RKO (cell line): Measurements from ENCODE around the gene SLC9A9.
"Not testable (repeated sequence)": the region's sequence is repeated elsewhere in the genome, so short reads cannot be mapped to it uniquely, and the experiment has no call there.

Source experiments
- DNase-seq: peaks from one replicate; pipeline ENCODE4 v3.0.0-alpha.2; 2016; ENCODE audit warnings: low spot score

Gene SLC9A9

DNA sequence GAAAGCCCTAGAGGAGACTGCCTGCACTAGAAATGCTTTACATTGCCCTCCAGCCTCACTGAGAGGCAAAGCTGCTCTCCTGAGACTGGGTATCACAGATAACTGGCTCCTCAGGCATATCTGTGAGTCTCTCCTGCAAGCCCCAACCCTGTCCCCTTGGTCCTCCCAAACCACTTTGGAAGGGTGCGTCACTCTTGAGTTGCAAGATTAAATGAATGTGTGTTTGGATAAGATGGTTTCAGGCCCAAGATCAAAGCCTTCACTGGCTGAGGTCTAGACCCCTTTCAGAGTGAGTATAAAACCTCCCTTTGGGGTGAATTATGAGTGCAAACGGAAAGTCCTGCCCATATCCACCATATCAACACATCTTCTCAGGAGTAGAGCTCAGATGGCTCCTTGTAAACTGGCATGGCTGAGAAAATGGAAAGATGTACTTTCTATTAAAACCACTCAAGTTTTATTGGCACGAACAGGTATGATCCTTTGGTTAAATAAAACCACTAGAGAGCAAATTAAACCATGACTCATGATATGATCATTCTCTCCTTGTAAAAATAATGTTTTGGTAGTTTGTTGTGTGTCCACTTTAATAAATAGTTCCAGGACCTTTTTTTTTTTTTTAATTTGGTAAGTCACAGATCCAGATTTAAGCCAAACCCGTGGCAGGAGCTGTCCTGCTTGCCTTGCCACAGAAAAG is 564.7 kb downstream of the SLC9A9 start:
- DNase-seq = no peak

DNA sequence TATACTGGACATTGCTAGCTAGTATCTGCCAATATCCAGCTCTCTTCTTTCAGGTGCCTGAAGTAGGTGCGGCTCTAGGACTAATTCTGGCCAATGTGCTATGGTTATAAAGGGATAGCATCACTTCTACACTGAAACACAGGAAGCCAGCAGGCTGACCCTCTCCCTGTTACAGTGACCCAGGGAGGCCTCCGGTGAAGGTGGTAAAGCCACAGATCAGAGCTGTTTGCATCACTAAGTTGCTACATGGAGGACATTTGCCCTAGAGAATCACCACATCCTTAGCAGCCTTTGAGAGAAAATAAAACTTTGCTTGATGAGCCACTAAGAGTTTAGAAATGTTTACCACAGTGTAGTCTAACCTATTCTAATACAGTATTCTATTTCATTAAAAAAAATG is 567.3 kb downstream of the SLC9A9 start:
- no peak for DNase-seq

DNA sequence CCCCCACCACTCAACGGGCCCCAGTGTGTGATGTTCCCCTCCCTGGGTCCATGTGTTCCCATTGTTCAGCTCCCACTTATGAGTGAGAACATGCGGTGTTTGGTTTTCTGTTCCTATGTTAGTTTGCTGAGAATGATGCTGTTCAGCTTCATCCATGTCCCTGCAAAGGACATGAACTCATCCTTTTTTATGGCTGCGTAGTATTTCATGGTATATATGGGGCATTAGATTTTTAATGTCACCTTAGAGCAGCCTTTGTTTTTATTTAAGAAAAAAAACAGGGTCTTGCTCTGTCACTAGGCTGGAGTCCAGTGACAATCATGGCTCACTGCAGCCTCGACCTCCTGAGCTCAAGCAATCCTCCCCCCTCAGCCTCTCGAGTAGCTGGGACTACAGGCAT is 568.7 kb downstream of the SLC9A9 start:
- not testable (repeated sequence) for DNase-seq

DNA sequence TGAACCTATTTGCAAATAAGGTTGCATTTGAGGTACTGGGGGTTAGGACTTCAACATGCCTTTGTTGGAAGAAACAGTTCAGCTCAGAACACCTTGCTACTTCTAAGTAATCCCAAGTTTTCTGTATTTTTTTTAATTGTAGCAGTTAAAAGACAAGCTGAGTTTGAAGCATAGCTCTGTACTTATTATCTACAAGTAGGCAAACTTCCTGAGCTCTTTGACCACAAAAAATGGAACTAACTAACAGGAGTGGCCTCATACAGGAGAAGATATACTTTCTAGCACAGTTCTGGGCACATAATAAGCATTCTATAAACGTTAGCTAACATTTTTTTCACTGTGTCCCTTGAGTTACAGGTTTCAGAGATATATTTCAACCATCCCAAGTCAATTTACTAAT is 569.5 kb downstream of the SLC9A9 start:
- DNase-seq = no peak

DNA sequence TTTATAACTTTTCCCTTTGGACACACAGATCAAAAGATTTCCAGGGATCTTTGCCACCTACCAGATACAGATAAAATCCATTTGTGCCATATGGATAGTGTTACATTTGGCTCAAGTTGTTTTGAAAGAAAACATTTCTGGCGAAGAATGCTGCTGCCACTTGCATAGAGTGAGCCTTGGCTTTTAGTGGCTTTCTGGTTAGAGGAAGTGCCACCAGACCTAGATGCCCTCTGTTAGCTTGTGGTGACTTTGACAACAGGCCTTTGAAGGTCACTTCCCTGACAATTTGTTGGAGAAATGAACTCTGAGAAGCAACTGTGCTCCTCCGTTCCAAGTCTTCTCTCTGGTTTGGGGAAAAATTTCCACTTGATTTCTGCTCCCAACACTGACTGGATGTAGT is 570.7 kb downstream of the SLC9A9 start:
- no peak for DNase-seq

DNA sequence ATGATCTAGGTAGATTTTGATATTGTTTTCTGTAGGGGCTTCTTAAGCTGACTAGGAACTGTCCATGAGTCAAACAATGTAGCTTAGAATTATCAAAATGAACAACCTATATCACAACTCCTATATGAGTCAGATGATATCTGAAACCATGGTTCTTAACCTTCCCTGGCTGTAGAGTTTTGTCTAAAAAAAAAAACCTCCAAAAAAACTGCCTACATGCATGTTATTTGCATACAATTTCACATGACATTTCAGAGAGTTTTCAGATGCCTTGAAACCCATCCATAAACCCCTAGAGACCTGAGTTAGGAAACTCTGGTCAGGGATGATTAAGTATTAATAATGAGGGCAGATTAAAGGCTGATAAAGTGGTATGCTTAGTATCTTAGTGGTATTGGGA is 571.7 kb downstream of the SLC9A9 start:
- DNase-seq = no peak

DNA sequence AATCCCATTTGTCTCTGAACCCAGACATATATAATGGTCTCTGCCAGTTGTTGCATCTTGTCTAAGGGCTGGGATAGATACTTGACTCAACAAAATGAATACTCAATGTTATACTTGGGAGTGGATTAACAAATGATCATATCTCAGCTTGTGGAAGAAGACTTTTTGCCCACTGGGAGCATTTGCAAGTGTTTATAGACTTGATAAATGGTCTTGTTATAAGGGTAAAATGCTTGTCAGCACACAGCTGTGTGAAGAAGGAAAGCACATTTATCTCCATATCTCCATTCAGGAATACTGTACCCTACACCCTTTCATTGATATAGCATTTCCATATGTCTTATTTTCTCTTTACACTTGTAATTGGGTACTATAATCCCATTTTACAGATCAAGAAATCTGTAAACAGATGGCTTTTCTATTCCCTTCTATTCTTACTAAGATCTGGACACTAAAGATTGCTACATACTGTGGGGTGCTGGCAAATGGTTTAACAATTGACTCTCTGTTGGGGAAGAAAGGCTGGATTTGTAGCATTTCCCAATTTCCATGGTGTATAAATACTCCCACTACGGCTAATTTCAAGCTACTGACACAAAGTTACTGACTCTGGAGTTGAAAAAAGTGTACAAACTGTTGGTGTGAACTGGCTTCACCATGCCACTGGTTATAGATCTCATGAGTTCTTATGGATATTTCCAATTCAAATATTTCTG is 574.1 kb downstream of the SLC9A9 start:
- no peak for DNase-seq

DNA sequence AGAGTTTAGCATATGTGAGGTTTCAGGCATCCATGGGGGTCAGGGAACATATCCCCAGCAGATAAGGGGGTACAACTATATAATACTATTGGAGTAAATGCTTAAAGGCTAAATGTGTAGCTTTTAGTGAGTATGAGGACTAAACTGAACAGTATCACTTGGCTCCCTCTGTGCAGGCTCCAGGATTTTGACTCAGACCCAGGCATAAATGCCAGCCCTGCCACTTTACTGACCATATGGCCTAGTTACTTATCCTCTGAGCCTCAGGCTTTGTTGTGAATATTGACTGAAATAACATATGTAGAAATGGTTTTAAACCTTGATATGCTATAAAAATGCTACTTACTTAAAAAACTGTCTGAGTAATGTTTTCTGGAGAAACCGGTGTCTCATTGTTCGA is 577.1 kb downstream of the SLC9A9 start:
- no peak for DNase-seq

DNA sequence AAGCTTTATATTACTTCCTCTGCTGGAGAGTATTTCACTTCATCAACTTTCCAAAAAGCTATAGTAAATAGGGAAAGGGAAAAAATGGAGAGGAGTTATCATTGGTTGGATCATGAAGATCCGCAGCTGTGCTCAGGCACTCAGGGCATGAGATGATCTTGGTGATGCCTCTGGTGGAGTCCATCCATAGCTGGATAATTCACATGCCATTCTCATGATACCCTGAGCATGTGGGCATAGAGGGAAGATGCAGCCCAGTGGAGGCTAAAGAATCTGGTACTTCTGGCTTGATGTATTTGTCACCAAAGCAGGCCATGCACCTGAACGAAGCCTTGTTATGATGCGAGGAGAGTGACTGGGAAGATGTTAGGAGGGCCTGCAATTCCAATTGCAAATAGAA is 578.5 kb downstream of the SLC9A9 start:
- DNase-seq = no peak

DNA sequence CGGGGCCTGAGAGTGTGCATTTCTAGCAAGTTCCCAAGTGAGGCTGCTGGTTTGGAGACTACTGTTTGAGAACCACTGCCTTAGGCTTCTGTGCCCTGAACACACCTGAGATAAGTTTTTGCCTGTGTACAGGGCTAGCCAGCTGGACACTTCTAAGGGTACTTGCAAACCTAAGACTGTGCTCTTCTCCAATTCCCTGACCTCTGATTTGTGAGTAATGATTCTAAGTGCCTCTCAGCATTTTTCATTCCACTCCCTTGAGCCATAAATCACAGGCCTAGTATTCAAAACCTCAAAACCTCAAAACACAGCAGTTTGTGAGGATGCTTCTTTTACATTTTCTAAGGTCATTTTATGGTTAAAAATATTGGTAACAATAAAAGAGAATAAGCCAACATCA is 580.3 kb downstream of the SLC9A9 start:
- DNase-seq = no peak

DNA sequence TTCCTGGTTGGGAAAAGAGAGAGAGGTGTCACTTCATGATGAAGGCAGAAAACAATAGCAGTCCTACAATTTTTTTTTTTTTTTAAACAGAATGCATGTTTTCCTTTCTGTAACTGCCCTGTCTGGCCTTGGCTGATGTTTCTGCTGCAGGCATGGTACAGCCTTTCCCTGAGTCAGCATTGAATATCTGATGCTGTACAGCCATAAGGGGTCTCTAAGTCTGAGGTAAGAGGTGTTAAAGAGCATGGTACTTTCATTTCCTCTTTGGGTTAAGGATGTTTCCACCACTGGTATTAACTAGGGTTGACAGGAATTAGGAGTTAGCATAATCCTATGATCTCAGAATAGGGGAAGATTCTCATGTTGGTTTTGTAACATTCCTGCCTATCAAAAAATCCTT is 581.3 kb downstream of the SLC9A9 start:
- no peak for DNase-seq

DNA sequence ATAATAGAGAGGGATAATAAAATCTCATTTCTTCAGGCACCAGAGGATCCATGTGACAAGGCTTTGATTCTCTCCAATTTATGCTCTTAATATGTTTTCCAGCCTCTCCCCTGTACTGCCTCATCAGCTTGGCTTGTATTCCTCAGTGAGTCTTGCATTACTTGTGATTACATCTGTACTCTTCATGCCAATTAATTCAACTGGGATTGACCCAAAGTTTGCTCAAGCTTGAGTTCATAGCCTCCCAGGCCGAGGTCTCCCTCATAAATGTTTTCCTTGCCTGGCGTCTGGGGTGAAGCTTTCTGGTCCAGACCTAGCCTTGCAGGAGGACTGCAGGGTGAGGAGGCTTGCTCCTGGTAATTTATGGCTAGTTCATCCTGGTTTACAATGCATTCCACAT is 581.8 kb downstream of the SLC9A9 start:
- no peak for DNase-seq

DNA sequence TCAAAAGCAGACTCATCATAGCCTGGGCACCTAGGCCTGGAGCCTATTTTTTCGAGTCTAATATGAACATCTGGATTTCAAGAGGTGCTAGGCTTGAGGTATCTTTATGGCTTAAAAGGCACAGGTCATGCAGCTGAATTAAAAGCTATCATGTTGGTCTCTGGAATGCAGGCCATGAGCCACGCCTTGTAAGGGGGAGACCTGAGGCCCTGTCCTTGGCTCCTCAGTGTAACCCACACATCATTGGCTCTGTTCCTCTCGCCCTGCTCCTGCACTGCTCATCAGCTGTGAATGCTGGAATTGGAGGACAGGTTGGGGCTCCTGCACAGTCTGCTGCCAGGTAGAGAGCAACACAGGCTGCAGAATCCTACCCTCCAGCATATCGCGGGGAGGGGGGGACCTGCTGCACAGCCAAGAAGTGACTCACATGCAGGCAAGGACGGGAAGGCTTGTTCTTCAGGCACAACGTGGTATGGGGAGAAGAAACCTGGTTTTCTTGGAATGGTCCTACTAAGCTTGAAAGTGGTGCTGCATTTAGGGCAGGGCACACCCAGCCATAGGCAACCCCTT is 582.7 kb downstream of the SLC9A9 start:
- DNase-seq = no peak

DNA sequence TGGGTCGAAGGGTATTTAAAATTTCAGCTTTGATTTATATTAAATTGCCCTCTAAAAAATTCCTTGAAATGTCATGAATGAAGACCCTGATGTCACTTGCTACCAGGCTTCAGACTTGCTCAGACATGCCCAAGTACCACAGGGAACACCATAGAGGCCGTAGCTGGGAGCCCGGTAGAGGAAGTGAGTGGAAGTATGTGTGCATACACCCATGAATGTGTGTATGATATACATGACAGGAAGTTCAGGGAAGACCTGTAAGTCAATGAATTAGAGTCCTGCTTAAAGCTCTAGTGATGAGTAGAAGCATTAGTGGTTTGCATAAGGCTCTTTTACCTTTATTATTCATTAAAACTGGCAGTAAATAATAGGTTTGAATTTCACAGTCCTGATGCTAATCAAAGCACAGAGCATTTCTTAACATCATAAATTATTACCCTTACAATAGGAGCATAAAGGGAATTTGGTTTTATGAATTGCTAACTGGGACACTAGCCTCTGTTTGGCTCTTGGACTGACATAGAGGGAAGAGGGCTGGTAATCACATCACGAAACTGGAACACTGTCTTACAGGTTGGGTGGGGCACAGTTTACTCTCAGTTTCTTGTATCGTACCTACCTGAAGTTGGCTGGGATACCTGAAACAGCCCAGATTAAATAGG is 584.3 kb downstream of the SLC9A9 start:
- no peak for DNase-seq

DNA sequence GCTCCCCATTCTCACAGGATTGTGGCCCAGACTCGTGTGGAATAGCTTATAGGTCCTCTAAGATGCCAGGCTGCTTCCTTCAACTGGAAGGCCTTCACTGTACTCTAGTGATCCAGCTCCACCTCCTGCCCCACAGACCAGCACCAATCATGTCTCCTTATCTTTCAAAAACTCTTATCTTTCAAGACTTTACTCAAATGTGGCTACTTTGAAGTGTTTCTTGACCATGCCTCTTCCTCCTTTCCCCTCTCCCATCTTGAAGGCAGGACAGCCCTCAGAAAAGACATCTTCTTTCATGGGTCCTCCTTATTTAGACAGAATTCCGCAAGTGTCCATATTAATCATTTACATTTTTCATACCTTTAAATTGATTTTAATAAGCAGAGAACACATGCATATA is 586.4 kb downstream of the SLC9A9 start:
- no peak for DNase-seq

DNA sequence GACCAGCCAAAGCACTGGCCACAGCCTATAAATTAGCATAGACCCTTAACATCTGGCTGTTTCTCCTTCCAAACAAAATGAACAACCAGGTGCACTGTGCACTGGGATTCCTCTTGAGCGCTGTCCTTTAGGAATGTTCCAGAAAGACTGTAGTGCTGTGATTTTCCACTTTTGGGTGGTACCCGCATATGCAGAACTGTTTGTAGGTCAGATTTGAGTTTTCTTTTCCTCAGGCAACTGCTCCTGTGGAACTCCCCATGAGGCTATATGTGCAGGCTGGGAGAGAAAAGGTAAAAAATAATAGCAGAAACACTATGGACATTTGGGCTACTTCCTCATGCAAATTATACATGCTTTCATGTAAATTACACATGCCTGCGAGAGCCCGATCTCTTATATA is 589.6 kb downstream of the SLC9A9 start:
- no peak for DNase-seq

DNA sequence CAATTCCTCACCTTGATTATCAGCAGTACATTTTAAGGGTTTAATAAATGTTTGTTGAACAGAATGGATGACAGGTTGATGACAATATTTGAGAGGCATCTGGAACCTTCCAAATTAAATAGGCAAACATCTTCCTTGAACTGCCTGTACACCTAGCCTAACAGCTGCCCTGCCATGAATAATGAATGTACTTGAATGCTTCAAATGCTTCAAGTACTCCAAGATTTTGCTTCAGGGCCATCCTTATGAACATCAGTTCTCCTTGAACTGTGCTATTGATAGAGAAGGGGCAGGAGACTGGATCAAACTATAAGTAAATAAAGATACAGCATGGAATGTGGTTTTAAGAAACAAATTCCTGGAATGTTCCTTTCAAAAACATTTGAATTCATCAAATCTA is 591.9 kb downstream of the SLC9A9 start:
- DNase-seq = no peak

DNA sequence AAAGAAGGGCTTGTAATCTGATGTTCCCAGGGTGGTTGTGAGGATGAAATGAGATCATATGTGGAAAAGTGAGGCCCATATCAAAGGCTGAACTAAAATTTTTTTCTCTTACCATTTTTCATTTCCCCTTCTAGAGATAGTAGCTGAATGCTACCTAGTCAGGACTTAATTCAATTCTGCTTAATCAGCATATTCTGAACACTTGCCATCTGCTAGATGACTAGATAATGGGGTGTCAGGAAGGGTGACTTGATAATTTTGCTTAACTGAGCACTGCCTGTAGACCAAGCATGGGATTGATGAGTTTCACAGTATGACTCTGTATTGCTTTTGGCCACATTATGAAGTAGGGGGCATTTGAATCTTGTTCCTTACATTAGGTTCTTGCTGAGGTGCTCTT is 592.5 kb downstream of the SLC9A9 start:
- DNase-seq = no peak

DNA sequence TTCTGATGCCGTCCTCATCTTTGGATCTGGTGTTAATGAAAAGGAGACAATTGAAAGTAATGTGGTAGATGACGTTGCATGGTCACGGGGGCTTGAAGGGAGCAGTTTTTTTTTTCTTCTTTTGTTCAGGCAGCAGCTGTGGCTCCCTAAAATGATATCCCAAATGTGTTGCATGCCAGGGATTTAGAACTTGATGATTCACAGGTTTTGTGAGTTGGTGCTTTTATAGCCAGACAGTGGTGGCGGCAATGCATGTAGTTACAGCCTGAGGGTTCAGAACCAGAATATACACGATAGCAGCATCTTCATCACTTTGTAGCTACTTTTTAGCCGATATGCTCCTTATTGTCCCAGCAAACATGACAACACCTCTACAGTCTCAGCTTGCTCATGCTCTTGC is 595.3 kb downstream of the SLC9A9 start:
- DNase-seq = no peak

DNA sequence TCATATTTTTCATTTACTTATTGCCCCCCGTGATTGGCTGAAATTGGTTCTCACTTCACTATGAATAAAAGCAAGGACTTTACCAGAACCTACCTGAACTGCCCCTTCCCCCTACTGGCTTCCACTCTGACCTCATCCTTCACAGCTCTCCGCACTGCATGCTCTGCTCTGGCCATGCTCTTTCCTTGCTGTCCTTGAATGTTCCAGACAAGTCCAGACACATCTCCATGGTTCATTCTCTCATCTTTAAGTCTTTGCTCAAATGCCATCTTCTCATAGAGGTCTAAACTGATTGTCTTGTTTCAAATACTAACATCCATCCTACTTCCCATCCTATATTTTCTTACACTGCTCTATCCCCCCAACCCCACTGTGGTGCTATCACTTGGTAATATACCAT is 599.3 kb downstream of the SLC9A9 start:
- no peak for DNase-seq

DNA sequence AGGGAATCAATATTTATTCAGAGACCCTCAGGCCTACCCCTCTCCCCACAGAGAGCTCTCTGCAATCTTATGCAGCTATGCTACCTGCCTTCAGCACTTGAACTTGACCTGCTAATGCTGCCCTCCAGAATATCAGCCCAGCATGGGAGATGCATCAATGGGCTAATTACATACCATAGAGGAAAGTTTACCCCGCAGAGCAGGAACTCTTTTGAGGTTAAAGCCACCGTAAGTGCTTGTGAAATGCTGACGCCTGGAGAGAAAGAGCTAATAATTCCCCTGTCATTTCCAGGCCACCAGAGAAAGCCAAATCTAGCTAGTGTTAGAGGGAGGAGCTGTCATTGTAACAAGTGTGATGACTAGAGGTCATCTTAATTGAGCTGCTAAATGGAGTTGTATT is 601.2 kb downstream of the SLC9A9 start:
- DNase-seq = no peak

DNA sequence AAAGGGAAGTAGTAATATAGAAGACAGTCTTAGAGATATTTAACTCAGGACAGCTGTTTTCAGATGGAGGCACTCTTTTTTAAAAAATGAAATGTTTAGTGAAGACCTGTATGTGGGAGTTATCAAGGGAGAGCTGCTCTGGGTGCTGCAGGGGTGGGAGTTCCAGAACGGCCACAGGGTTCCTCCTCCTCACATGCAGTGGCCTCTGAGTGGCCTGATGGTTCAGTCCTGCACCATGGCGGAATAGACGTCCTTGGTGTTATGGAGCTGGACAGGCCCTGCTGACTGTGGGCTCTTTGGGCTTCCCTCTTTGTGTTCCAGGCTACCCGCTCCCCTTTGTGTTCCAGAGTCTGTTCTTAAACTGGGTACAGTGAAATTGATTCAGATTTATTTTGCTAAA is 602.6 kb downstream of the SLC9A9 start:
- DNase-seq = no peak

DNA sequence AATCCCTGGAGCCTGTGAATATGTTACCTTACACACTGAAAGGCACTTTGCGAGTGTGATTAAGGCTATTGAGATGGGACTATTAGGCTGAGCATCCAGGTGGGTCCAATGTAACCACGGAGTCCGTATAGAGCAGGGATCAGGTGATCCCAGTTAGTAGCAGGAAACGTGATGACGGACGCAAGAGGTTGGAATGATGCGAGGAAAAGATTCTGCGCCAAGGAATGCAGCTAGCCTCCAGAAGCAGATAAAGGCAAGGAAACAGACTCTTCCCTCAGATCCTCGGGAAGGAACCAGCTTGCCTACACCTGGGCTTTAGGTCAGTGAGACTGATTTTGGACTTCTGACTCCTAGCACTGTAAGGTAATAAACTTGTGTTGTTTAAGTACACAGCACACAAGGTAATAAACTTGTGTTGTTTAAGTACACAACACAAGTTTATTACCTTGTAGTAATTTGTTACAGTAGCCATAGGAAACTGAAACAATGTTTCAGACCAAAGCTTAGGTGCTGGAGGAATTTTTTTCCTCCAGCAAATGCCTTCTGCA is 603.7 kb downstream of the SLC9A9 start:
- DNase-seq = no peak
